8988T (cell line): Measurements from ENCODE around the gene TMEM271.

Experiments used
- DNase-seq: peaks from one replicate; pipeline ENCODE4 v3.0.0; 2011

TMEM271 gene

DNA sequence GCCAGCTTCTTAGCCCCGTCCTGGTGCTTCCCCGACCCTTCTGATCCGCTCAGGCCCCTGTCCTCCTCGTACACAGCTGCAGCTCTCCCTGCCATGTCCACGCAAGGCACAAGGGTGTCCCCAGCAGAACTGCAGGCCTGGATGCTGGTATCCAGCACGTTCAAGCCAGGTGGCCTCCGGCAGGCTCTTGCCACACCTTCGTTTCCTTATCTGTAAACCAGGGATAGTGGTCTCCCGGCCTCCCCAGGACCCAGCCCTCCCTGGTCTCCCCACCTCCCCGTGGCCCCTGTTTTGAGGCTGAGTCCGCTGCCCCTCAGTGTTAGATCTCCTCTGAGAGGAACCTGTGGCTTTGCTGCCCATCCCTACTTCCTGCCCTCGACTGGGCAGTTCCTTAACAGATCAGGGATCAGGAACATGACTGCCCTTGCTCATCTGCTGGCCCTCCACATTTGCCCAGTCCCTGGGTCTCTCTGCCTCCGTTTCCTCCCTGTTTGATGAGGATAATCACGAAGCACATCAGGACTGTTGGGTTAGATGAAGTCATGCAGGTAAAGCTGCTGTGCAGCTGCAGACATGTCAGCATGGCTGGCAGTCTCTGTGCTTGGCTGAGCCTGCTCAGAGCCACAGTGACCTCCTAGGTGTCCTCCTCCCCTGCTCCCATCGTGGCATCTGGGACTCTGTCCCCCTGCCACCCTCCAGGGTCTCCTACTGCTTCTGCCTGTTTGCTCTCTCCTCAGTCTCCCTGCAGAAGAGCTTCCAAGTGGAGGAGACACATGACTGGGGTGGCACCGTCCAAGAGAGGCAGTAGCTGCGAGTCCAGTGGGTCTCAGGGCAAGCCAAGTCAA is 44.2 kb downstream of the TMEM271 start:
- no peak for DNase-seq

DNA sequence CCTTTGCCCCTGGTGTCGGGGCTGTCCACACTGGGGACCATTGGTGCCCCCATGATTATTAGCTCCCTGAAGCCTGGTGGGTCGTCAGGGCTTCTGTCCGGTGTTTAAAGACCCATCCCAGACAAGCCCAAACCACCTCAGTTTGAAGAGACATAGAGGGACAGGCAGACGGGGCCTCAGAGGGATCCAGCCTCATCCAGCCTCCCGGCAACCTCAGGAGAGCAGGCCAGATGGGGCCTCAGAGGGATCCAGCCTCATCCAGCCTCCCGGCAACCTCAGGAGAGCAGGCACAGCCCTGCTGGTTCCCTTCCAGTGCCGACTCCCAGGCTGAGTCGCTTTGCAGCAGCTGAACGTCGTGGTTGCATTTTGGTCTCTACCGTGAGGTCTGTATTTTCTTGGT is 45.0 kb downstream of the TMEM271 start:
- no peak for DNase-seq

DNA sequence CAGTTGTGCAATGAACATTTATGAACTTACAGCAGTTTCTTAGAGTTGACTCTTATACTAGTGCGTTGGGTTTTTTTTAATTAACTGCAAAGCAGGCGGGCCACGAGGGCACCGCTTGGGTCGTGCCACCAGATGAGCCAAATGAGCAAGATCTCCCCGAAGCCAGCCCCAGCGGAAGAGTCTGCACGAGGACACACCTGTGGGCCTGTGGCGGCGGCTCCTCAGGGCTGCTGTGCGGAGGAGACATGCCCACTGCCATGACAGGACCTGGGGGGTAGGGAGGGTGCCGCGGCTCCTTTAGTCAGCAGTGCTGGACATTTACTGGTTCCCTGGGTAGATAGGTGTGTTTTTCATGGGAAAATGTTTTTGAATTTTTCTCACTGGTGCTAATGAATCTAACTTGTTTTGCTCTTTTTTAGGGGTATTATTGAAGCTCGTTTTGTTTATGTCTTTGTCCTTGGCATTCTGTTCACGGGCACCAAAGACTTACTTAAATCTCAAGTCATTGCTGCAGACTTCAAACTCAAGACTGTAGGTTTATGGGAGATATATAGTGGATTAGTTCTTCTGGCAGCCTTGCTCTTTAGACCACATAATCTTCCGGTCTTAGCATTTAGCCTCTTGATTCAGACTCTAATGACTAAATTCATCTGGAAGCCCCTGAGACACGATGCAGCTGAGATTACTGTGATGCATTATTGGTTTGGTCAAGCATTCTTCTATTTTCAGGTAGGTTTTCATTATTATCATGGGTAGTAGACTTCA is 45.9 kb downstream of the TMEM271 start:
- DNase-seq, result no peak

DNA sequence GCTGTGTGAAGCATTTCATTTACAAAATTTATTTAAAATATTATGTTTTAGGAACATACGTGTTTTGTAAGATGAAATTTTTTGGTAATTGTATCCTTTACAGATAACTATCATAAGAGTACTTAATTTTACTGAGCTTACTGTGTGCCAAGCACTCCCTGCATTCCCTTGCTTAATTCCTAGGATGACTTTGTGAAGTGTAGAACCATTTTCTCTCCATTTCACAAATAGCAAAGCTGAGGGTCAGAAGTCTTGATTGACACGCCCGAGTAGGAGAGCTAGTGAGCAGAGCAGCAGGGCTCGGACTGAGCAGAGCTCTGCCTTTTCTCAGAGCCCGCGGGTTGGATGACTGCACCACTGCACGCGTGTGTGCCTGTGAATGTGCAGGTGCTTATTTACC is 46.5 kb downstream of the TMEM271 start:
- no peak for DNase-seq

DNA sequence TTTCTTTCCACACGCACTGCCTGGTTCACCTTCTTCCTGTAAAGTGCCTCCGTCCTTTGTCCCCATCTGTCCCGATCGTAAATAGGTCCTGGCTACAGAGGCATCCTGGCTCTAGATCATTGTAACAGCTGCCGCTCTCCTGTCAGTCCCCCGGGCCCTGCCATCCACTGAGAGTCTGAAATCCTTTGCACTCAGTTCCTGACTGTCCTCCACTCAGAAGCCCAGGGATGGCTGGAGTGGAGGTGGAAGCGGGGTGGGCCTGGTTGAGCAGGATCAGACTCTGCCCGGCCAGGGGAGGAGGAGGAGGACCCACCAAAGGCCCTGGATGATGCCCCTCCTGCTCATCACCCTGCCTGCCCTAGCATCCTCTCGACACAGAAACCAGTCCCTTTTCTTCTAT is 47.3 kb downstream of the TMEM271 start:
- DNase-seq, result no peak

DNA sequence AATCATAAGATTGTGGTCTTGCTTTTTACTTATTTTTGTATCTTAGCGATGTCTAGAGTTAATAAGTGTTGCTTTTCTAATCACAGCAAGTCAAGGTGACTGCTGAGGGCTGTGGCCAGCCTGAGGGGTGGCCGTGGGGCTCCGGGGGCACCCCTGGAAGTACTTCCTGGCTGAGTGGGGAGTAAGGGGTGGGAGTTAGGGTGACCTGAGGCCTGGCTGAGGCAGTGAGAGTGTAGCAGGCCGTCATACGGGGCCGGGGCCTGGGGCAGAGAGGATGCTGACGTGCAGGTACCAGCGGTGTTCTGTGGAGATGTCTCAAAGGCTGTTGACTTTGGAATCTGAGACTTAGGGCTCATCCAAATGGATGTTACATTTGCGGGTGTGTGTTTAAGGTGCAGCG is 47.8 kb downstream of the TMEM271 start:
- DNase-seq, result no peak

DNA sequence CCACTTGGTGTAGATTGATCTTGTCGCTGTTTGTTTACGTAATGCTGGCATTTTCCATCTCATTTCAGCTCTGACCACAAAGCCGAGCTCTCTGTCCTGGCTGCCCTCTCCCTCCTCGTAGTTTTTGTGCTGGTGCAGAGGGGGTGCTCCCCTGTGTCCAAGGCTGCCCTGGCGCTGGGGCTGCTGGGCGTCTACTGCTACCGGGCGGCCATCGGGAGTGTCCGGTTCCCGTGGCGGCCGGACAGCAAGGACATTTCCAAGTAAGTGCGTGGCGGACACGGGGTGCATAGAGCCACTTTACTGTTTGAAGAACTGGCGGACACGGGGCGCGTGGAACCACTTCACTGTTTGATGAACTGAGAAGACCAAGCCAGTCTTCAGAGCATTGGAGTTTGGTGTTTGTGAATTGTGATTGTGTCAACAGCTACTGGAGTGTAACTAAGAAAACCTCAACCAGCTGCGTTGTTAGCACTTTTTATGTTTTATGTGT is 49.1 kb downstream of the TMEM271 start:
- no peak for DNase-seq

DNA sequence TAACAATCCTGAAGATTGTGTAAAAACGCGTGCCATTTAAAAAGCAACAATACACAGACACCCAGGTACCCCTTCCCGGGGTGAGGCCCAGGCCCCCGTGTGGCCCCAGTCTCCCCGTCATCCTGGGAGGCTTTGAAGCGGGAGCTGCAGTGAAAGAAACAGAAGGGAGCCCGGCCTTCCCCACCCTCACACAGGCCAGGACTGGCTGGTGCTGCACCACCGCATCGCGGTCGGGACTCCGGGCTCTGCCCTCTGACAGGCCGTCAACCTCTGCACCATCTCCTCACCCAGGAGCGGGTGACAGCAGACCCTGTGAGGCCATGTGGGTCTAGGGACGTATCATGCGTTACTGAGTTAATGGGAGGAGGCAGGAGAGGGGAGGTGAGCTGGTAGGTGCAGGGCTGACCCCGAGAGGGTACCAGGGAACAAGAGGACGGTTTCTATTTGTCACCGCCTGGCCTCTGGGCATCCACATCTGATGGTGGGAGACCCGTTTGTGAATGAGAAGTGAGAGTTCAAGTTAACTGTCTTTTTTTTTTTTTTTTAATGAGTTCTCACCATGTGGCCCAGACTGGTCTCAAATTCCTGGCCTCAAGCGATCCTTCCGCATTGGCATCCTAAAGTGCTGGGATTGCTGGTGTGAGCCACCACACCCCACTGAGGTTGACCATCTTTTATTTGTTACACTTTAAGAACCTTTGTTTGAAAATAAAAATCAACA is 49.7 kb downstream of the TMEM271 start:
- DNase-seq, result no peak

DNA sequence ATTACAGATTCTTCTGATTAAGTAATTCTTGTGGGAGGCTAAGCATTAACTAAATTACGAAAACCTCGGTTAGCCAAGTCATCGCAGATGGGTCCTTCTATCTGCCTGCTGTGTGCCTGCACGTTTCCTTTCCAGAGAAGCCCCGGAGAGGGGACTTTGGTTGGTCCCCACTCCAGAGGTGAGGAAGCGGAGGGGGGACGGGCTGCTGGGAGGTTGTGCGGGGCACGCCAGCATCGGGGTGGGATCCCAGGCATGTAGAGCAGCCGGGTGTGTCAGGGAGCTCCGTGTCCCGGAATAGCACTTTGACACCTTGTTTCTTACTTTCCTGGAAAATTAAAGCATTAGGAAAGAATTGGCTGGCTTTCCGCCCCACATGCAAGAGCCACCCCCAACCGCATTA is 50.4 kb downstream of the TMEM271 start:
- no peak for DNase-seq

DNA sequence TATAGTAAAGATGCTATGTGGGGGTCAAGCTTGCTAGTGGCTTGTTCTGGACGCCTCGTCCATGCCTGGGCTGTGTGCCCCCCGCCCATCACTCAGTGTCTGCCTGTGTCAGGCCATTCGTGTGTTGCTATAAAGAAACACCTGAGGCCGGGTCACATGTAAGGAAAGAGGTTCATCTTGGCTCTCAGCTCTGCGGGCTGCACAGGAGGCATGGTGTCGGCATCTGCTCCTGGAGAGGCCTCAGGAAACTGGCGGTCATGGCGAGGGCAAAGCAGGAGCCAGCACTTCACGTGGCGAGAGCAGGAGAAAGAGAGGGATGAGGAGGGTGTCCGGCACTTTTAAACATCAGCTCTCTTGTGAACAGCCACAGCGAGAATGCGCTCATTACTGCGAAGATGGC is 51.9 kb downstream of the TMEM271 start:
- no peak for DNase-seq
